Measurements from ENCODE around the gene ANGPTL1.

DNA sequence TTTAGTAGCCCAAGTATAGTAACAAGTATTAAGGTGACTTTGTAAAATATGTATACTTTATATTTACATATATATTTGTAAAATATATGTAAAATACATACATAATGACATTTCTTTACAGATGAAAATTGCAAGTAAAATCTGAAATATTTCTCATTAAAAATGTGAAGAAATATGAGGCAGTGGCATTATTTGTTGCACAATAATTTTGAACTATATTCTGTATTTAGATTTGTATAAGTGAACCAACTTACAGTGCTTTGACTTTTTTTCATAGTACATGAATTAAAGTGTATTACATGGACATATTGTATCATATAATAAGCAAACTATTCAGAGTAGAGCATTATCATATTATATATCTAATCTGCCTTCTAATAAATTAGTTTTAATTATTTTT lies 60.3 kb downstream of the ANGPTL1 start:
- TF ChIP-seq, protein P1, sequence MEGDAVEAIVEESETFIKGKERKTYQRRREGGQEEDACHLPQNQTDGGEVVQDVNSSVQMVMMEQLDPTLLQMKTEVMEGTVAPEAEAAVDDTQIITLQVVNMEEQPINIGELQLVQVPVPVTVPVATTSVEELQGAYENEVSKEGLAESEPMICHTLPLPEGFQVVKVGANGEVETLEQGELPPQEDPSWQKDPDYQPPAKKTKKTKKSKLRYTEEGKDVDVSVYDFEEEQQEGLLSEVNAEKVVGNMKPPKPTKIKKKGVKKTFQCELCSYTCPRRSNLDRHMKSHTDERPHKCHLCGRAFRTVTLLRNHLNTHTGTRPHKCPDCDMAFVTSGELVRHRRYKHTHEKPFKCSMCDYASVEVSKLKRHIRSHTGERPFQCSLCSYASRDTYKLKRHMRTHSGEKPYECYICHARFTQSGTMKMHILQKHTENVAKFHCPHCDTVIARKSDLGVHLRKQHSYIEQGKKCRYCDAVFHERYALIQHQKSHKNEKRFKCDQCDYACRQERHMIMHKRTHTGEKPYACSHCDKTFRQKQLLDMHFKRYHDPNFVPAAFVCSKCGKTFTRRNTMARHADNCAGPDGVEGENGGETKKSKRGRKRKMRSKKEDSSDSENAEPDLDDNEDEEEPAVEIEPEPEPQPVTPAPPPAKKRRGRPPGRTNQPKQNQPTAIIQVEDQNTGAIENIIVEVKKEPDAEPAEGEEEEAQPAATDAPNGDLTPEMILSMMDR (conservative IDR thresholded peaks at IDR 0.05; ENCODE audit: low read length) = no peak
- no peak for TF ChIP-seq EZH2phosphoT487 (IDR thresholded peaks at IDR 0.05; ENCODE audit: borderline replicate concordance)
